GM23338 (cell line): ENCODE measurements around the gene SOX10. TPM values are rescaled to one million over a fixed set of nuclear protein-coding genes. Genes with fewer than 3 reads are reported as not detected.

Experiments
- ATAC-seq: fragments of 200-7000 bp; cut with Tn5 transposase; 3 replicates; pipeline ENCODE4 v1.9.1; 2020
- DNase-seq: peaks from one replicate; pipeline ENCODE4 v3.0.0-alpha.2; 2015; ENCODE audit warnings: low spot score
- H2AFZ ChIP-seq: fragments of 200-600 bp; sonication (generic); 2 replicates; pipeline ENCODE4 v1.8.0; 2016; ENCODE audit warnings: antibody characterized with exemption, mild to moderate bottlenecking, moderate library complexity
- H3F3A ChIP-seq: fragments of 200-600 bp; sonication (generic); replicated peaks from 2 replicates; pipeline ENCODE4 v1.8.0; 2017; ENCODE audit warnings: antibody characterized with exemption, mixed run types, low read depth
- H3K27ac ChIP-seq: fragments of 200-600 bp; sonication (generic); 2 replicates; pipeline ENCODE4 v1.6.1; 2016; ENCODE audit warnings: low read depth
- H3K27me3 ChIP-seq: fragments of 200-600 bp; sonication (generic); 2 replicates; pipeline ENCODE4 v1.8.0; 2016; ENCODE audit warnings: mild to moderate bottlenecking, mixed run types, moderate library complexity; ENCODE audit not compliant: insufficient read depth
- H3K36me3 ChIP-seq: fragments of 200-600 bp; sonication (generic); 2 replicates; pipeline ENCODE4 v1.8.0; 2016; ENCODE audit warnings: mild to moderate bottlenecking; ENCODE audit not compliant: insufficient read depth
- H3K4me1 ChIP-seq: fragments of 200-600 bp; sonication (generic); 2 replicates; pipeline ENCODE4 v1.8.0; 2016; ENCODE audit warnings: mild to moderate bottlenecking, moderate library complexity; ENCODE audit not compliant: insufficient read depth
- H3K4me2 ChIP-seq: fragments of 200-600 bp; sonication (generic); 2 replicates; pipeline ENCODE4 v1.7.1; 2017; ENCODE audit warnings: mixed run types
- H3K4me3 ChIP-seq: fragments of 200-600 bp; sonication (generic); 2 replicates; pipeline ENCODE4 v1.6.1; 2016; ENCODE audit warnings: mixed run types
- H3K79me2 ChIP-seq: fragments of 200-600 bp; sonication (generic); replicated peaks from 2 replicates; pipeline ENCODE4 v1.8.0; 2017; ENCODE audit warnings: mild to moderate bottlenecking; ENCODE audit not compliant: insufficient read depth
- H3K9me2 ChIP-seq: fragments of 200-600 bp; sonication (generic); 2 replicates; pipeline ENCODE4 v1.8.0; 2017; ENCODE audit not compliant: insufficient read depth
- H4K20me1 ChIP-seq: fragments of 200-600 bp; sonication (generic); replicated peaks from 2 replicates; pipeline ENCODE4 v1.8.0; 2017; ENCODE audit warnings: mild to moderate bottlenecking; ENCODE audit not compliant: insufficient read depth
- H3K27ac Mint-ChIP-seq: 2 replicates; pipeline ENCODE4 v1.8.0; 2020; ENCODE audit warnings: inconsistent platforms, mild to moderate bottlenecking, moderate library complexity, mixed read lengths
- H3K27me3 Mint-ChIP-seq: 3 replicates; pipeline ENCODE4 v1.8.0; 2022; ENCODE audit warnings: low read depth, mild to moderate bottlenecking, moderate library complexity, mixed read lengths, inconsistent platforms; ENCODE audit not compliant: insufficient read depth, poor library complexity
- H3K36me3 Mint-ChIP-seq: 3 replicates; pipeline ENCODE4 v1.8.0; 2021; ENCODE audit warnings: low read depth, mild to moderate bottlenecking, inconsistent platforms, moderate library complexity, mixed read lengths
- H3K4me1 Mint-ChIP-seq: 3 replicates; pipeline ENCODE4 v1.8.0; 2020; ENCODE audit warnings: mild to moderate bottlenecking, inconsistent platforms, mixed read lengths
- H3K4me3 Mint-ChIP-seq: 3 replicates; pipeline ENCODE4 v1.8.0; 2021; ENCODE audit warnings: moderate library complexity, mild to moderate bottlenecking, inconsistent platforms, mixed read lengths
- H3K9me3 Mint-ChIP-seq: 3 replicates; pipeline ENCODE4 v1.8.0; 2020; ENCODE audit warnings: moderate library complexity, mild to moderate bottlenecking, inconsistent platforms, mixed read lengths
- ETS1 ChIP-seq: IDR thresholded peaks from 2 replicates; pipeline ENCODE4 v1.6.1; 2016; ENCODE audit warnings: antibody characterized with exemption
- EZH2phosphoT487 ChIP-seq: fragments of 200-600 bp; sonication (generic); IDR thresholded peaks from one replicate; pipeline ENCODE4 v1.8.1; 2018; ENCODE audit warnings: antibody characterized with exemption; ENCODE audit not compliant: unreplicated experiment
- JUNB ChIP-seq: IDR thresholded peaks from one replicate; pipeline ENCODE4 v1.6.1; 2016; ENCODE audit warnings: antibody characterized with exemption; ENCODE audit not compliant: unreplicated experiment
- POLR2AphosphoS5 ChIP-seq: IDR thresholded peaks from 2 replicates; pipeline ENCODE4 v1.6.1; 2016; ENCODE audit warnings: antibody characterized with exemption, low read depth
- REST ChIP-seq: IDR thresholded peaks from one replicate; pipeline ENCODE4 v1.6.1; 2018; ENCODE audit warnings: antibody characterized with exemption; ENCODE audit not compliant: unreplicated experiment
- ZNF114 ChIP-seq: fragments of 250-450 bp; sonication (Bioruptor Pico); IDR thresholded peaks from 2 replicates; pipeline ENCODE4 v1.5.0; 2020; ENCODE audit warnings: mild to moderate bottlenecking, moderate library complexity
- ZNF331 ChIP-seq: fragments of 250-450 bp; sonication (Bioruptor Pico); IDR thresholded peaks from 2 replicates; pipeline ENCODE4 v1.5.0; 2020; ENCODE audit warnings: low read depth, mild to moderate bottlenecking, moderate library complexity
- polyA plus RNA-seq: library from polyadenylated mRNA; unstranded; fragments of >200 nt; fragmentation: Nextera tagmentation; extraction: Ambion mirVana; gene quantifications from 2 replicates; pipeline ENCODE4 v1.2.1, GENCODE V29; 2016
- total RNA-seq: library from RNA; depleted of rRNA; stranded (reverse); fragments of >200 nt; shearing (Covaris generic); gene quantifications from 2 replicates; pipeline ENCODE4 v1.2.3, GENCODE V29; 2014

SOX10 gene
- total and polyA plus RNA-seq, 2 experiments from 2014 or later: 1.1 to 2.1 TPM

- Histone ChIP-seq H3K9me2 (no peaks in the 10 kb centered on the region), H3K27ac (no peak overlapping the region), H3K4me2 (no peak overlapping the region; the same call in 1 of the 2 replicates), H3K4me3 (no peak overlapping the region), H2AFZ (no peak overlapping the region), H3F3A (no peaks in the 10 kb centered on the region), H4K20me1 (no peaks in the 10 kb centered on the region; the same call in 1 of the 2 replicates), H3K36me3 (no peaks in the 10 kb centered on the region), H3K4me1 (peaks cover 10% of the 10 kb centered on the region), H3K27me3 (peaks cover 25% of the 10 kb centered on the region), H3K79me2 (no peaks in the 10 kb centered on the region)
- Mint-ChIP-seq H3K27me3 (peaks cover 29% of the 10 kb centered on the region), H3K9me3 (no peaks in the 10 kb centered on the region), H3K27ac (no peak overlapping the region), H3K4me1 (peaks cover 28% of the 10 kb centered on the region), H3K4me3 (peak overlapping the region; percentile 58; the same call in 2 of the 3 replicates), H3K36me3 (no peaks in the 10 kb centered on the region)
- DNase-seq (no peak), ATAC-seq (no peak)
- TF ChIP-seq ETS1 (no peak), JUNB (no peak), ZNF331 (CRISPR knock-in tag) (no peak)
Observed at GRCh38 chr22:37982151-37982785, 2.1 kb downstream of the SOX10 start.

GRCh38 chr22:37981282-37982011 is 2.9 kb downstream of the SOX10 start:
- Histone ChIP-seq H3K27me3 (peaks cover 25% of the 10 kb centered on the region), H4K20me1 (no peaks in the 10 kb centered on the region; the same call in 1 of the 2 replicates), H2AFZ (no peak overlapping the region), H3K4me3 (no peak overlapping the region), H3F3A (no peaks in the 10 kb centered on the region), H3K9me2 (no peaks in the 10 kb centered on the region), H3K4me1 (peaks cover 10% of the 10 kb centered on the region), H3K36me3 (no peaks in the 10 kb centered on the region), H3K27ac (no peak overlapping the region), H3K4me2 (no peak overlapping the region), H3K79me2 (no peaks in the 10 kb centered on the region)
- H3K27ac Mint-ChIP-seq: no peak overlapping the region
- H3K4me1 Mint-ChIP-seq: peaks cover 28% of the 10 kb centered on the region
- no peak overlapping the region for H3K4me3 Mint-ChIP-seq
- TF ChIP-seq EZH2phosphoT487: no peak
- TF ChIP-seq REST: no peak
- TF ChIP-seq ETS1: no peak
- no peak for TF ChIP-seq POLR2AphosphoS5
- no peak for TF ChIP-seq ZNF114 (CRISPR knock-in tag)
- no peak for TF ChIP-seq ZNF331 (CRISPR knock-in tag)
- peaks cover 29% of the 10 kb centered on the region for H3K27me3 Mint-ChIP-seq
- H3K36me3 Mint-ChIP-seq: no peaks in the 10 kb centered on the region
- no peak for ATAC-seq
- no peak for DNase-seq
- no peaks in the 10 kb centered on the region for H3K9me3 Mint-ChIP-seq
